Stimulated activated effector memory CD8-positive, alpha-beta T cell treated with anti-CD3 and anti-CD28 coated beads, Interleukin-12 subunit alpha, Interleukin-12 subunit beta, amount 100 ng/mL, for 72 hours (primary cell): ENCODE data around the gene GRIK3.

Experiments used
- ATAC-seq: fragments of 150-1000 bp; cut with Tn5 transposase; 2 replicates; pipeline ENCODE4 v1.10.0; 2021
- DNase-seq, 2 donors: peaks; one replicate each; pipeline ENCODE4 v3.0.0; 2021 to 2022; ENCODE audit warnings: low spot score in 2 of 2
- H3K27ac Mint-ChIP-seq: one replicate; pipeline ENCODE4 v1.8.0; 2022; ENCODE audit warnings: mild to moderate bottlenecking, mixed read lengths
- H3K36me3 Mint-ChIP-seq: one replicate; pipeline ENCODE4 v1.8.0; 2022; ENCODE audit warnings: mild to moderate bottlenecking, mixed read lengths
- H3K4me1 Mint-ChIP-seq: one replicate; pipeline ENCODE4 v1.8.0; 2022; ENCODE audit warnings: mixed read lengths
- H3K4me3 Mint-ChIP-seq: one replicate; pipeline ENCODE4 v1.8.0; 2022; ENCODE audit warnings: mild to moderate bottlenecking, mixed read lengths
- H3K9me3 Mint-ChIP-seq: one replicate; pipeline ENCODE4 v1.8.0; 2022; ENCODE audit warnings: mixed read lengths

GRIK3 gene

DNA sequence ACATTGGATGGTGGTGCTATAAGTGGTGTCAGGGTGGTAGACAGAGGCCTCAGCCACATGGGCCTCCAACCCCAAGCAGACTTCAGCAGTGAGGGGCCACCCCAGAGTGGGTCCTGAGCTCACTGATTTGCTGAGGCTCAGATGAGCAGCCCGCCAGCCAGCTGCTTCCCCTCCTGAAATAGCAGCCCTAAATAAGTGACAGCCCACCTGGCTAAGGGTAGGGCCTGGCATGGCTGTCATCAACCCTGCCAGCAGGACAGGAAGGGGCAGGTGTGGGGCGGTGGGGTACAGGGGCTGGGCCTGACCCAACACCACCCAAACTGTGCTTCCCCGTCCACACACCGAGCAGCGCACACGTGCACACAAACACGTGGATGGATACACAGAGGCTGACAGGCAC, 79.3 kb downstream of the GRIK3 start:
- no peaks in the 10 kb centered on the region for H3K9me3 Mint-ChIP-seq
- H3K36me3 Mint-ChIP-seq: no peaks in the 10 kb centered on the region
- no peak overlapping the region for H3K4me3 Mint-ChIP-seq
- DNase-seq (no peak), ATAC-seq (no peak)
- H3K4me1 Mint-ChIP-seq: no peaks in the 10 kb centered on the region
- H3K27ac Mint-ChIP-seq: no peak overlapping the region

DNA sequence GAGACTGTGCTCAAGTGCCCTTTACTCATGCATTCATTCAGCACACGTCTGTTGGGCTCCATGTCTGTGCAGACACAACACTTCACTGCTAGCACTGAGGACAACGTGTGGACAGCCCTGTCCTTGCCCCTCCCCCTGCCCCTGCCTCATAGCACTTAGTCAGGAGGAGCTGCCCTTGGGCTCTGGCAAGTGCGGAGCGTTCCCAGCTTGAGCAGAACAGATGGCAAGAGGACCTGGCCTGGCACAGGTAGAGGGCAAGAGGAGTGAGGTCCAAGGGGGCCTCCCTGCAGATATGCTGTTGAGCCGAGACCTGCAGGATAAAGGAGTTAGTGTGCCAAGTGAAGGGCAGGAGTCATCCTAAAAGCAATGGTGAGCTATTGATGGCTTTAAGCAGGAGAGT, 81.3 kb downstream of the GRIK3 start:
- no peaks in the 10 kb centered on the region for H3K4me1 Mint-ChIP-seq
- no peak for DNase-seq
- H3K9me3 Mint-ChIP-seq: no peaks in the 10 kb centered on the region
- no peak overlapping the region for H3K4me3 Mint-ChIP-seq
- ATAC-seq: no peak
- H3K36me3 Mint-ChIP-seq: no peaks in the 10 kb centered on the region
- H3K27ac Mint-ChIP-seq: no peak overlapping the region

DNA sequence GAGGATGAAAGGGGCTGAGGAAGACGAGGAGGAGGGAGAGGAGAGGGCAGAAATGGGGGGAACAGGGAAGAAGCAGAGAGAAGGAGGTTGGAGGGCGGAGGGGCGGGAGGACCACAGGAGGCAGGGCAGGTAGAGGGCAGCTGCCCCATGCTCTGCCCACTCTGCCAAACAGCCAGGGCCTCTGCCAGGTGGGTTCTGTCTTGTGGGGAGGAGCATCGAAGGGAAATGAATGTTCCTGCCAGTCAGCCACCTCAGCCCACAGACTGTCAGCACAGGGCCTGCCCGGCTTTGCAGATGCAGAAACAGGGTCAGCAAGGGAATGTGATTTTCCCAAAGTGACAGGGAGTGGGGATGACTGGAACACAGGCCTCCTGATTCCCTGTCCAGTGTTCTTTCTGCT, 82.6 kb downstream of the GRIK3 start:
- no peak for DNase-seq
- Mint-ChIP-seq H3K27ac (no peak overlapping the region), H3K36me3 (no peaks in the 10 kb centered on the region), H3K4me3 (no peak overlapping the region), H3K9me3 (no peaks in the 10 kb centered on the region), H3K4me1 (no peaks in the 10 kb centered on the region)
- ATAC-seq: no peak

DNA sequence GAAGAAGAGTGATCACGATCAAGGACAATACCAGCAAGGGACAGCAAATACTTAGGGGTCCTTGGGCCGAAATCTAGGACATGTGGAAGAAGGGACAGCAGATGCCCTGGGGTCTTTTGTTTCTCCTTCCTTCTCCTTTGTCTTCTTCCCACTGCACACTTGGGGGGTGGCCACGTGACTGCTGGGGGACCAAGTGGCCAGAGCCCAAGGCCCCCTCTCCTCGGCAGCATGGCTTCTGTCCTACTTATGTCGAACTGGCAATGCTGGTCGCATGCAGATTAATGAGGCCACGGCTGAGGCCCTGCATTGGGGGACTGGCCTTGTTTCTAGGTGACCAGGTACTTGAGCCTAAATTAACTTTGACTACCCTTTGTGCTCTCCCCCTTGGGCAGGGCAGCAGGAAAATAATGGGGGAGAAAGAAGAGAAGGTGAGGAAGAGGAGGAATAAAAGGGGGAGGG, 83.0 kb downstream of the GRIK3 start:
- no peaks in the 10 kb centered on the region for H3K9me3 Mint-ChIP-seq
- no peaks in the 10 kb centered on the region for H3K4me1 Mint-ChIP-seq
- no peak for DNase-seq
- no peak for ATAC-seq
- H3K36me3 Mint-ChIP-seq: no peaks in the 10 kb centered on the region
- H3K4me3 Mint-ChIP-seq: no peak overlapping the region
- no peak overlapping the region for H3K27ac Mint-ChIP-seq

- H3K36me3 Mint-ChIP-seq: no peaks in the 10 kb centered on the region
- H3K9me3 Mint-ChIP-seq: no peaks in the 10 kb centered on the region
- H3K4me3 Mint-ChIP-seq: no peak overlapping the region
- no peak overlapping the region for H3K27ac Mint-ChIP-seq
- DNase-seq: no peak
- no peaks in the 10 kb centered on the region for H3K4me1 Mint-ChIP-seq
- no peak for ATAC-seq
Measured at GRCh38 chr1:36950604-36951291, 83.6 kb downstream of the GRIK3 start.

DNA sequence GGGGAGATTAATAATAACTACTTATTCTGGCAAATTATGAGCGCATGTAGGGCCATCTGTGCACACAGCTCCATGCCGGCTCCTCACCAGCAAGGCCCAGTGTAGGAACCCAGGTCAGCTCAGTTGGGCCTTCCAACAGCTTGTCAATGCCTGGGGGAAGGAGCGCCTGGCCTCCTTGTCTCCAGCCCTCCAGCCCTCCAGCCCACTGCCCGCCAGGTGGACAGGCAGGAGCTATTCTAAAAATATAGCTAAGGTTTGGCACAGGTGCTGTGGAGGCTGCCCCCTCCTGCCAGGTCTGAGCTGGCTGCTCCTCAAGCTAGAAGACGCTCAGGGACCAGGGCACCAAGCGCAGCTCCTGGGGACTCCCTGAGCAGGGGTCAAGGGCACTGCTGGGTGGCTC, 85.7 kb downstream of the GRIK3 start:
- no peak overlapping the region for H3K4me3 Mint-ChIP-seq
- DNase-seq (no peak), ATAC-seq (no peak)
- H3K9me3 Mint-ChIP-seq: no peaks in the 10 kb centered on the region
- H3K4me1 Mint-ChIP-seq: no peaks in the 10 kb centered on the region
- no peak overlapping the region for H3K27ac Mint-ChIP-seq
- H3K36me3 Mint-ChIP-seq: no peaks in the 10 kb centered on the region

- Mint-ChIP-seq H3K36me3 (no peaks in the 10 kb centered on the region), H3K4me1 (no peaks in the 10 kb centered on the region), H3K4me3 (no peak overlapping the region), H3K9me3 (no peaks in the 10 kb centered on the region), H3K27ac (no peak overlapping the region)
- DNase-seq: no peak
- no peak for ATAC-seq
Measured at GRCh38 chr1:36948147-36948546, 86.2 kb downstream of the GRIK3 start.

DNA sequence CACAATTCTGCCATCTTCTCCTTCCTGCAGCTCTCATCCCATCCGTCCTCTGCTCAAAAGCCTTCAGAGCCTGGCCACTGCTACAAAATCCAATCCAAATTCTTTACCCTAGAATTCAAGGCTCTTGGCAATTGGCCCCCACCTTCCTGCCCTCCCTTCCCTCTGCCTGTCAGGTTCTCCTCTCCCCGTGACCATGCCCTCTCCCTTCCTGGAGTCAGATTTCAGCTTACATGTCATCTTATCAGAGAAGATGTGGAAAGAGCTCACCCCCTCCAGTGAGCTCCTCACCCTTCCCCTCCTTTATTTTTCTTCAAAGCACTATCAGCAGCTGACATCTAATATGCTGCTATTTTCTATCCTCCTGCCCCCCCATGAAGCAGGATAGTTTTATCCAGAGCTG, 86.9 kb downstream of the GRIK3 start:
- H3K4me3 Mint-ChIP-seq: no peak overlapping the region
- no peaks in the 10 kb centered on the region for H3K36me3 Mint-ChIP-seq
- H3K4me1 Mint-ChIP-seq: no peaks in the 10 kb centered on the region
- ATAC-seq: no peak
- no peak overlapping the region for H3K27ac Mint-ChIP-seq
- no peaks in the 10 kb centered on the region for H3K9me3 Mint-ChIP-seq
- DNase-seq: no peak

DNA sequence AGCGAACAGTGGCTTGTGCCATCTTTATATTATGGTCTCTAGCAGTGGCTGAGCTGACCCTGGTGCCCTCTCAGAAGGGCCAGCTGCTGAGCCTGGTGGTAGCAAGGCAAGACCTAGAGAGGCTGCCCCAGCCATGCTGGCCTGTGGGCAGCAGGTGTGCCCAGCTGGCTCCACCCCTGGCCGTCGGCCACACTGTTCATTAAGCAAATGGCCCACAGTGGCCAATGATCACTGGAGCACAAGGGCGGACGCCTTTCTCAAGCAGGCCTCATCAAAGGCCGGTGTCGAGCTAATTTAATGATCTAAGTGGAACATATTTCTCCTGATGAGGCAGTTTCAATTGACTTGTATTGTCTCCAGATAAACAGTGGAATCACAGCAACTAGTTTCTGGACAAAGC, 89.4 kb downstream of the GRIK3 start:
- H3K4me3 Mint-ChIP-seq: no peak overlapping the region
- no peak for ATAC-seq
- H3K4me1 Mint-ChIP-seq: no peaks in the 10 kb centered on the region
- no peak for DNase-seq
- H3K36me3 Mint-ChIP-seq: no peaks in the 10 kb centered on the region
- no peaks in the 10 kb centered on the region for H3K9me3 Mint-ChIP-seq
- H3K27ac Mint-ChIP-seq: no peak overlapping the region

GRCh38 chr1:36942148-36942547, 92.2 kb downstream of the GRIK3 start:
- ATAC-seq (no peak), DNase-seq (no peak)
- Mint-ChIP-seq H3K27ac (no peak overlapping the region), H3K4me3 (no peak overlapping the region), H3K36me3 (no peaks in the 10 kb centered on the region), H3K4me1 (no peaks in the 10 kb centered on the region), H3K9me3 (no peaks in the 10 kb centered on the region)

- ATAC-seq (no peak), DNase-seq (no peak)
- Mint-ChIP-seq H3K4me1 (no peaks in the 10 kb centered on the region), H3K36me3 (no peaks in the 10 kb centered on the region), H3K4me3 (no peak overlapping the region), H3K9me3 (no peaks in the 10 kb centered on the region), H3K27ac (no peak overlapping the region)
Measured at GRCh38 chr1:36941316-36941978, 92.9 kb downstream of the GRIK3 start.

- H3K27ac Mint-ChIP-seq: no peak overlapping the region
- no peaks in the 10 kb centered on the region for H3K36me3 Mint-ChIP-seq
Measured at GRCh38 chr1:36938819-36939218, 95.5 kb downstream of the GRIK3 start.

DNA sequence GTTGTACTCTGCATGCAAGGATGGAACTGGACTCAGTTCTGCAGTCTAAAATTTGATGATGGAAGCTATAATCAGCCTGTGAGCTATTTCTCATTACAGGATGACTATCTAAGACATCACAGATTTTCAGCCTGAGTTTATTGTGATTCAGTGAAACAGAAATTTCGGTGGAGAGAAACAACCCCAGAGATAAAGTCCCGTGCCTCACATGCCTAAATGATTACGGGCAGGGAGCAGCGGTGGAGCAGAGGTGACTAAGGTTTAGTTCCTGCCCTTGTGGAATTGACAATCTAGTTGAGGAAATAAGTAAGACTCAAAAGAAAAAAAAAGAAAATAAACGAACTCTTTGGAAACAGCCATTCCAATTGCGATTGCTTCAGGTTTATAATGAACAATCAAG, 96.9 kb downstream of the GRIK3 start:
- Mint-ChIP-seq H3K9me3 (no peaks in the 10 kb centered on the region), H3K27ac (no peak overlapping the region), H3K4me3 (no peak overlapping the region), H3K4me1 (no peaks in the 10 kb centered on the region), H3K36me3 (no peaks in the 10 kb centered on the region)
- ATAC-seq (no peak), DNase-seq (no peak)

More at GRCh38 chr1:36938819-36939218, 95.5 kb downstream of the GRIK3 start:
- no peak overlapping the region for H3K4me3 Mint-ChIP-seq
- no peaks in the 10 kb centered on the region for H3K4me1 Mint-ChIP-seq
- ATAC-seq: no peak
- H3K9me3 Mint-ChIP-seq: no peaks in the 10 kb centered on the region
- DNase-seq: no peak

- ATAC-seq (no peak), DNase-seq (no peak)
- no peak overlapping the region for H3K27ac Mint-ChIP-seq
- no peaks in the 10 kb centered on the region for H3K36me3 Mint-ChIP-seq
- H3K4me1 Mint-ChIP-seq: no peaks in the 10 kb centered on the region
- H3K4me3 Mint-ChIP-seq: no peak overlapping the region
- H3K9me3 Mint-ChIP-seq: no peaks in the 10 kb centered on the region
Measured at GRCh38 chr1:36934061-36934460, 100.3 kb downstream of the GRIK3 start.

DNA sequence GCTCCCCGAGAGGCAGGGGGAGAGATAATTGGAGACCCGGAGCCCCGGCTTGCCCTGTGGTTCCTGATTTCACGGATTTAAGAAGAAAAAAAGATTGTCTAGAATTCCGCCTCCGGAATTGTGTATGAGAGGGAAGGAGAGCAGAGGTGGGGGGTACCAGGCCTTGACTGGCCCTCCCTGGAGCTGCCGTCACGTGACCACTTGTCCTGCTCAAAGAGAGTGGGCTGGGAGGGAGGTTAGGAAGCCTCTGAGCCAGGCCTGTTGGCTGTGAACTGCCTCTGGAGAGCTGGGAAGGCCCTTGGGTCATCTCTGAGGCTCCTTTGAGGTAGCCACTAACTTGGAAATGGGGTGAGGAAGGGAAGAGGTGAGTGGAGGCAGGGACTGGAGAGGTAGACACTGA, 106.5 kb downstream of the GRIK3 start:
- H3K36me3 Mint-ChIP-seq: no peaks in the 10 kb centered on the region
- DNase-seq (no peak), ATAC-seq (no peak)
- H3K4me1 Mint-ChIP-seq: no peaks in the 10 kb centered on the region
- H3K27ac Mint-ChIP-seq: no peak overlapping the region
- H3K9me3 Mint-ChIP-seq: no peaks in the 10 kb centered on the region
- no peak overlapping the region for H3K4me3 Mint-ChIP-seq

GRCh38 chr1:36925251-36925650, 109.1 kb downstream of the GRIK3 start:
- Mint-ChIP-seq H3K36me3 (no peaks in the 10 kb centered on the region), H3K4me1 (no peaks in the 10 kb centered on the region), H3K4me3 (no peak overlapping the region), H3K9me3 (no peaks in the 10 kb centered on the region), H3K27ac (no peak overlapping the region)
- DNase-seq (no peak), ATAC-seq (no peak)
